ENCODE results near the gene HAVCR1. TPM values are rescaled to one million over a fixed set of nuclear protein-coding genes. Genes with fewer than 3 reads are reported as not detected.
"Not testable (repeated sequence)": the region's sequence is repeated elsewhere in the genome, so short reads cannot be mapped to it uniquely, and the experiment has no call there.

Gene HAVCR1
- not detected for polyA plus RNA-seq (2013, experiment 1 of 2; ENCODE audit: insufficient read length)
- polyA plus RNA-seq (2013, experiment 2 of 2; ENCODE audit: insufficient read length) = not detected

GRCh38 chr5:157059093-157059539 lies at the start of gene HAVCR1:
Gene HAVCR1, minus strand, starts transcription at chr5:157059116. Its CDS starts 1,173 bp downstream, at chr5:157057943.
- DNase-seq = no peak

GRCh38 chr5:157107508-157107907 lies 48.6 kb upstream of the HAVCR1 start:
- peak; percentile 20 for DNase-seq

- DNase-seq = no peak
These were observed 47.9 kb upstream of the HAVCR1 start for GRCh38 chr5:157106630-157107461.

GRCh38 chr5:157100140-157100679 lies 41.3 kb upstream of the HAVCR1 start:
- DNase-seq = peak; percentile 70

DNA sequence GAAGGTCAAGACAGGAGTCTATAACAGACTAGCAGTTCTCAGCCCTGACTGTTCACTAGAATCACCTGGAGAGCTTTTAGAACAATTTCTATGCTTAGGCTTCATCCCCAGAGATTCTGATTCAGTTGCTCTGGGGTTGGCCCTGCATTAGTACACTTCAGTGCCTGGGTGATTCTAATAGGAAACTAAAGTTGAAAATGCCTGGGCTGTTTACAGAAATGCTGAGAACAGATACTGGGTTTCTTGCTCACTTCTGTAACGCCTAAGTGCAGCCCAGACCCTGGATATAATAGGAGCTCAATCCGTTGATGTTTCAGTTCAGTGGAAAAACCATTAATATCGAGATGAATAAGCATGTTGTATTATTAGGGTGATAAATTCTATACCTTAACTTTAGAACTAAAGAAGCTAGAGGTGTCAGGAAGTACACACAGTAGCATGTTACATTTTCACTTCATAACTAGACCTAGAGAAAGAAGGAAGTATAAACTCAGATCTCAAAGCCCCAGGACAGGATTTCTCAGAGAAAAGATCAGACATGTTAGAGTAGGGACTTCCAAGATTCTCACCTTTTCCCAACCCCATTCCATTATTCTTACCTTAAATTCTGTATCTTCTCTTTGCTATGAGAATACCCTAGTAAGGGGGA lies 29.6 kb upstream of the HAVCR1 start:
- no peak for DNase-seq

DNA sequence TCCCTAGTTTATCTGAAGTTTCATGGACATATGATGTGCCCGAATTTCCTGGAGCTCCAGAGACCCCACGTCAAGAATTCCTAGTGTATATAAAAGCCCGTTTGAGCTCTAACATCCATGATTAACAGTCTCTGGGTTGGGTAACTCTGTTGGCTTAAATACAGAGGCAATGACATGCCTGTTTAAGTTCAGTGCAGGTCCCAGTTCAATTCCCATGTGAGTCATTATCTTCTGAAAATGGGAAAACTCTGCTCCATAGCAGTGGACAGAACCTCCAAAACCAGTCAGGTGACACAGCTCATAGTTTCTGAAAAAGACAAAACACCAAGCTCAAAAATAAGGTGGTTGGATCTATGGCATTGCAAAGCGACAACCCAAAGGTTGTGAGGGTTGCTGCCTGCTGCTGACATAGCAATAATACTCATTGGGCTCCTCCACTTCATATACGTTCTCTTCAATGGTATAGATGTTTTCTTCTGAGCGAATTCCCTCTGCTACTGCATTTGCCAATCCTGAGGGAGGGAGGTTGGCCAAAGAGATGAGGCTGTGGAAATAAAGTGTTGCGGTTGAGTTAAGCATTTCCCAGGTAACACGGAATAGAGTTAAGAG lies 27.9 kb upstream of the HAVCR1 start:
- no peak for DNase-seq

- no peak for DNase-seq
These were observed 27.0 kb upstream of the HAVCR1 start for GRCh38 chr5:157085930-157086329.

DNA sequence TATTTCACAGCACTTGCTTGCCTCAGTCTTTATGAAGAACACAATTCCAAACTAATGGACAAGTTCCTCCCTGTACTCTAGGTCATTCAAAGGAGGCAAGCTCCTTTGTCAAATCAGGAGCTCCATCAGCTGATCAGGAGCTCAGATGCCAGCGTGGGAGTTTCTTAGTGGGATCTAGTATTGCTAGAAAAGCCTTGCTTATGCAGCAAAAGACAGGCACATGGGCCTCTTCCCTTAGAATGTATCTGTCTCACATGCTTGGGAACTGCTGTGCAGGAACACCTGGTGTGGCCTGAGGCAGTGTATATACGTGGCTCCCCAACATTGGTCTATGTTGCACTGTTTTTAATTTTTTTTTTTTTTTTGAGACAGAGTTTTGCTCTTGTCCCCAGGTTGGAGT lies 21.4 kb upstream of the HAVCR1 start:
- no peak for DNase-seq

- DNase-seq = peak; percentile 63
These were observed 17.6 kb upstream of the HAVCR1 start for GRCh38 chr5:157076558-157076957.

DNA sequence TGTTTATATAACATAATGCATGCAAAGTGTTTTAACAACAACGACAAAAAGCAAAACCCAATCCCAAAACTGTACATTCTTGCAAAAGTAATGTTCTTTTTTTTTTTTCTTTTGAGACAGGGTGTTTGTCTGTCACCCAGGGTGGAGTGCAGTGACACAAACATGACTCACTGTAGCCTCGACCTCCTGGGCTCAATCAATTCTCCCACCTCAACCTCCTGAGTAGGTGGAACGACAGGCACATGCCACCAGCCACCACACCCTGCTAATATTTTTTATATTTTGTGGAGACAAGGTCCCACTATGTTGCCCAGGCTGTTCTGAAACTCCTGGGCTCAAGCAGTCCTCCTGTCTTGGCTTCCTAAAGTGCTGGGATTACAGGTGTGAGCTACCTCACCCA lies 13.6 kb upstream of the HAVCR1 start:
- no peak for DNase-seq

DNA sequence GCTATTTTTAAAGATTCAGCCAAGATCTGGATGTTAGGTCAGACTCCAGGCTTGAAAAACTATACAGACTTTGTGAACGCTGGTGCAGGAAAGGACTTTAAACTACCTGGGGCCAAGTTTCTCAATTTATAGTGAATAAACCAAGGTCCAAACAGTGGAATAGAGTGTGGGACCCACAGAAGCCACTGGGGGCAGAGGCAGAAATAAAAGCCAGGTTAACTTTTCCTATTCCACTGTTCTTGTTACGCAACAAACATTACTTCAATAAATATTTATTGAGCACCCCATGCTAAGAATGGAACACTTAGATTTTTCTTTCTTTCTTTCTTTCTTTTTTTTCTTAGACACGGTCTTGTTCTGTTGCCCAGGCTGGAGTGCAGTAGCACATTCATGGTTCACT lies 11.0 kb upstream of the HAVCR1 start:
- DNase-seq = no peak

- DNase-seq = no peak
These were observed 9.9 kb upstream of the HAVCR1 start for GRCh38 chr5:157068785-157069184.

DNA sequence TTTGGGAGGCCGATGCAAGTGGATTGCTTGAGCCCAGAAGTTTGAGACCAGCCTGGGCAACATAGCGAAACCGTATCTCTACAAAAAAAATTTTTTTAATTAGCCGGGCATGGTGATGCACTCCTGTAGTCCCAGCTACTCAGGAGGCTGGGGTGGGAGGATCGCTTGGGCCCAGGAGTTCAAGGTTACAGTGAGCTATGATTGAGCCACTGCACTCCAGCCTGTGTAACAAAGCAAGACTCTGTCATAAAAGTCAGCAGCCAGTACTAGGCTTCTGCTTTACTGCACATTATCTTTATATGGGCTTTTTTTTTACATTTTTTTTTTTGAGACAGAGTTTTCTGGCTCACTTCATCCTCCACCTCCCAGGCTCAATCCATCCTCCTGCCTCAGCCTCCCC lies 9.4 kb upstream of the HAVCR1 start:
- DNase-seq = no peak

DNA sequence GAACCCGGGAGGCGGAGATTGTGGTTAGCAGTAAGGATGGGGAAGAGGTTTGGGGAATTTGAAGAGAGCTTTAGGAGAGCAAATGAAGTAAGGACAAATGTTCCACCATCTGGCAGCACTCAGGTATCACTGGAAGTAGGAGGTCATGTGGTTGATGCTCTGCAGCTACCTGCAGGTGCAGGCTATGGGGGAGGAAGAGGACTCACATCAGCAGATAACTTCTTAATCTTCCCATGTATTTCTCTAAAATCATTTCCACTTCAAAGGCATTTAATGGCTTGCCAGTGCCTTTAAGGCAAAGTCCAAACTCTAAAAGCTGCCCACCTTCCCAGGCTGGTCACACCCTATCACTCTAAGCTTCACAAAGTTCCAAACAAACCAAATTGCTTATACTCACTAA lies 8.1 kb upstream of the HAVCR1 start:
- DNase-seq = no peak

DNA sequence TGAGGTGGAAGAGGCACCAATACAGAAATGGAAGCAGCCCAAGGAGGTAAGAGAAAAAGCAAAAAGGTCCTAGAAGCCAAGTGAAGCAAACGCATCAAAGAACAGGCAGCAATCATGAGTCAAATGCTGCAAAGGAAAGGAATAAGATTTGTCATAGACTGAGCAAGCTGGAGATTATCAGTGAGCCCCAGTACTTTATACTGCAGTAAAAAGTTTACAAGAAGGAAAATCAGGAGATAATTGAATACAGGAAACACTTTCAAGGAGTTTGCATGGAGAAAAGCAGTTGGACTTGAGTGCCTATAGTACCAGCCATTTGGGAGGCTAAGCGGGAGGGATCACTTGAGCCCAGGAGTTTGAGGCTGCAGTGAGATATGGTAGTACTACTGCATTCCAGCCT lies 7.2 kb upstream of the HAVCR1 start:
- no peak for DNase-seq

- no peak for DNase-seq
These were observed 5.0 kb upstream of the HAVCR1 start for GRCh38 chr5:157063776-157064430.

DNA sequence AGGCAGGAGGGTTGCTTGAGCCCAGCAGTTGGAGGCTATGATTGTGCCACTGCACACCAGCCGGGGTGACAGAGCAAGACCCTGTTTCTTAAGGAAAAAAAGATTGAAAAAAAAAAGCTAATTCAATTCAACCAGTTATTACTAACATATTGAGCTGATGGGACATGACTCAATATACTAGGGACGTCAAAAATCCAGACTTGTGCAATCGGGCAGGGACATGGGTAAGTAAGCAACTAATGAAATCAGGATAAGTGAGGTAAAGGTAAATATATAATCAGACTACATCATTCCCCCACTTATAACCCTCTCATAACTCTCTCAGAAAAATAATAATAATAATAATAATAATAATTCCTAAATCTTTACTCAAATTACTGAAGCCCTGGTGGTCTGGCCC lies 975 bp upstream of the HAVCR1 start:
- DNase-seq = no peak

GRCh38 chr5:157057459-157058370 lies 1.2 kb downstream of the HAVCR1 start:
- no peak for DNase-seq

- not testable (repeated sequence) for DNase-seq
These were observed 2.1 kb downstream of the HAVCR1 start for GRCh38 chr5:157056848-157057247.

GRCh38 chr5:157051604-157052245 lies 7.2 kb downstream of the HAVCR1 start:
- no peak for DNase-seq

- no peak for DNase-seq
These were observed 8.9 kb downstream of the HAVCR1 start for GRCh38 chr5:157050050-157050449.
